ENCODE data around the gene CD247.

Gene CD247

GRCh38 chr1:167467752-167468151, 50.6 kb downstream of the CD247 start:
- Histone ChIP-seq H2BK12ac (ENCODE audit: low read length in 2 of 2) (no peak overlapping the region), H2AK5ac (ENCODE audit: low read length, severe bottlenecking) (no peak overlapping the region), H3K79me1 (replicated peaks; ENCODE audit: low read length, poor library complexity, severe bottlenecking) (no peaks in the 10 kb centered on the region), H2BK120ac (ENCODE audit: low read depth, low read length) (no peak overlapping the region), H3K14ac (ENCODE audit: low read length in 2 of 2) (no peak overlapping the region), H3K9ac (ENCODE audit: low read length) (no peak overlapping the region), H3K4me2 (ENCODE audit: low read length, poor library complexity, severe bottlenecking) (no peak overlapping the region), H3K23ac (ENCODE audit: low read length in 2 of 2) (no peak overlapping the region), H3K4ac (ENCODE audit: low read depth in 1 of 2, low read length in 2 of 2) (no peak overlapping the region), H3K4me1 (ENCODE audit: control insufficient read depth, insufficient read depth, low read depth, low read length) (peaks cover 3% of the 10 kb centered on the region), H2BK5ac (ENCODE audit: low read depth, low read length, poor library complexity, severe bottlenecking) (no peak overlapping the region), H2BK15ac (ENCODE audit: low read depth, poor library complexity, severe bottlenecking) (no peak overlapping the region), H4K8ac (ENCODE audit: low read length) (no peak overlapping the region), H3K18ac (ENCODE audit: low read depth in 1 of 2, low read length in 2 of 2) (no peak overlapping the region), H4K91ac (ENCODE audit: low read length) (no peak overlapping the region), H3K9me3 (ENCODE audit: control insufficient read depth, low read length) (no peaks in the 10 kb centered on the region), H3K4me3 (ENCODE audit: insufficient read depth in 1 of 2, low read depth in 1 of 2, low read length in 2 of 2) (no peak overlapping the region), H3K27me3 (ENCODE audit: control insufficient read depth in 1 of 2, insufficient read depth in 1 of 2, low read length in 2 of 2) (peaks cover 0 to 10% of the 10 kb centered on the region in 2 experiments), H2AFZ (ENCODE audit: low read depth, low read length) (no peak overlapping the region), H3K36me3 (ENCODE audit: control insufficient read depth in 1 of 2, insufficient read depth in 2 of 2, low read depth in 1 of 2, low read length in 2 of 2) (no peaks in the 10 kb centered on the region), H3K27ac (ENCODE audit: low read length, poor library complexity, severe bottlenecking) (no peak overlapping the region)
- 84% methylated on average over 6 of the region's 9 CpGs for WGBS
- no peak for DNase-seq

GRCh38 chr1:167467126-167467710, 51.1 kb downstream of the CD247 start:
- Histone ChIP-seq H3K4ac (ENCODE audit: low read depth in 1 of 2, low read length in 2 of 2) (no peak overlapping the region), H2BK15ac (ENCODE audit: low read depth, poor library complexity, severe bottlenecking) (no peak overlapping the region), H3K4me1 (ENCODE audit: control insufficient read depth, insufficient read depth, low read depth, low read length) (peaks cover 3% of the 10 kb centered on the region), H3K36me3 (ENCODE audit: control insufficient read depth in 1 of 2, insufficient read depth in 2 of 2, low read depth in 1 of 2, low read length in 2 of 2) (no peaks in the 10 kb centered on the region), H3K18ac (ENCODE audit: low read depth in 1 of 2, low read length in 2 of 2) (no peak overlapping the region), H3K27ac (ENCODE audit: low read length, poor library complexity, severe bottlenecking) (no peak overlapping the region), H3K14ac (ENCODE audit: low read length in 2 of 2) (no peak overlapping the region), H3K4me2 (ENCODE audit: low read length, poor library complexity, severe bottlenecking) (peak overlapping the region; percentile 21), H3K9ac (ENCODE audit: low read length) (no peak overlapping the region), H3K9me3 (ENCODE audit: control insufficient read depth, low read length) (no peaks in the 10 kb centered on the region), H3K79me1 (replicated peaks; ENCODE audit: low read length, poor library complexity, severe bottlenecking) (no peaks in the 10 kb centered on the region), H3K27me3 (ENCODE audit: control insufficient read depth in 1 of 2, insufficient read depth in 1 of 2, low read length in 2 of 2) (peaks cover 0 to 10% of the 10 kb centered on the region in 2 experiments), H2BK12ac (ENCODE audit: low read length in 2 of 2) (no peak overlapping the region), H4K8ac (ENCODE audit: low read length) (peak overlapping the region; percentile 54), H2BK5ac (ENCODE audit: low read depth, low read length, poor library complexity, severe bottlenecking) (no peak overlapping the region), H3K4me3 (ENCODE audit: insufficient read depth in 1 of 2, low read depth in 1 of 2, low read length in 2 of 2) (no peak overlapping the region), H3K23ac (ENCODE audit: low read length in 2 of 2) (no peak overlapping the region), H2AK5ac (ENCODE audit: low read length, severe bottlenecking) (no peak overlapping the region), H2AFZ (ENCODE audit: low read depth, low read length) (no peak overlapping the region), H2BK120ac (ENCODE audit: low read depth, low read length) (no peak overlapping the region), H4K91ac (ENCODE audit: low read length) (no peak overlapping the region)
- 67% methylated on average over 15 of the region's 15 CpGs for WGBS
- DNase-seq, result peak; percentile 47

DNA sequence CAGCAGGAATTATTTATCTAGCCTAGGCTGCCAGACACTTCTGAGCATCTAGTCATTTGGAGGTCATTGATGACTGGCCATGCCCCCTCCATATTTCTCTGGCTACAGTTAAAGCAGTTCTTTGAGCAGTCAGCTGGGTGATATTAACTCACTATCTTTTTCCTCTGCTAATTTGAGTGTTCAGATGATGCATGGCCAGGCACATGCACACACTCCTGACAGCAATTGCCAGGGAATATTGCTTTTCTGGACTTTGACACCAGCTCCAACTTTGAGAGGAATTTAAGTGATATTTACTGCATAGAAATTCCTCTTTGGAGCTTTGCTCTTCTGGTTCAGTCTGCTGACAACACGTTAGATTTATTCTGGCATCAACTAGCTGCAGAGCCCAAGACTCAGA, 52.6 kb downstream of the CD247 start:
- no peak overlapping the region for H3K18ac ChIP-seq (ENCODE audit: low read depth in 1 of 2, low read length in 2 of 2)
- peaks cover 3 to 10% of the 10 kb centered on the region in 2 experiments for H3K27me3 ChIP-seq (ENCODE audit: control insufficient read depth in 1 of 2, insufficient read depth in 1 of 2, low read length in 2 of 2)
- no peaks in the 10 kb centered on the region for H3K9me3 ChIP-seq (ENCODE audit: control insufficient read depth, low read length)
- H3K36me3 ChIP-seq (ENCODE audit: control insufficient read depth in 1 of 2, insufficient read depth in 2 of 2, low read depth in 1 of 2, low read length in 2 of 2), result no peaks in the 10 kb centered on the region
- no peak overlapping the region for H2BK12ac ChIP-seq (ENCODE audit: low read length in 2 of 2)
- H2BK5ac ChIP-seq (ENCODE audit: low read depth, low read length, poor library complexity, severe bottlenecking), result no peak overlapping the region
- H3K23ac ChIP-seq (ENCODE audit: low read length in 2 of 2), result no peak overlapping the region
- no peak overlapping the region for H3K4me3 ChIP-seq (ENCODE audit: insufficient read depth in 1 of 2, low read depth in 1 of 2, low read length in 2 of 2)
- no peak overlapping the region for H3K14ac ChIP-seq (ENCODE audit: low read length in 2 of 2)
- WGBS, result 56% methylated on average over 1 of the region's 1 CpG
- no peak overlapping the region for H3K4ac ChIP-seq (ENCODE audit: low read depth in 1 of 2, low read length in 2 of 2)
- DNase-seq, result no peak
- H2AK5ac ChIP-seq (ENCODE audit: low read length, severe bottlenecking), result no peak overlapping the region
- no peak overlapping the region for H3K4me2 ChIP-seq (ENCODE audit: low read length, poor library complexity, severe bottlenecking)
- H2AFZ ChIP-seq (ENCODE audit: low read depth, low read length), result no peak overlapping the region
- peaks cover 3% of the 10 kb centered on the region for H3K4me1 ChIP-seq (ENCODE audit: control insufficient read depth, insufficient read depth, low read depth, low read length)
- no peak overlapping the region for H4K8ac ChIP-seq (ENCODE audit: low read length)
- H3K27ac ChIP-seq (ENCODE audit: low read length, poor library complexity, severe bottlenecking), result no peak overlapping the region
- no peak overlapping the region for H3K9ac ChIP-seq (ENCODE audit: low read length)
- no peak overlapping the region for H2BK120ac ChIP-seq (ENCODE audit: low read depth, low read length)
- no peak overlapping the region for H4K91ac ChIP-seq (ENCODE audit: low read length)
- H3K79me1 ChIP-seq (replicated peaks; ENCODE audit: low read length, poor library complexity, severe bottlenecking), result no peaks in the 10 kb centered on the region
- H2BK15ac ChIP-seq (ENCODE audit: low read depth, poor library complexity, severe bottlenecking), result no peak overlapping the region

DNA sequence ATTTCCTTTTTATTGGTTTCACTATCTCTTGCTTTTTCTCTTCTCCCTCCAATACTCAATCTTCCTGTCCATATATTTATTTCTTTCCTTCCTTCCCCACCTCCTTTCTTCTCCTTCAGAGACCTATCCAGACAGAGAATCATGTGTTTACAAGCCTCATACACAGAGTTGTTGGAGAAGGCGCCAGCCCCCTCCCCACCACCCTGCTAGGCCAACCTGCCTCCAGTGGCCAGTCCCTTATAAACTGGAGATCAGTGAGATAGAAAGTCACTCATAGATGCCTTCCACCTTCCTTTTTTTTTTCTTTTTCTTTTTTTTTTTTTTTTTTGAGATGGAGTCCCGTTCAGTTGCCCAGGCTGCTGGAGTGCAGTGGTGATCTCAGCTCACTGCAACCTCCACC, 53.3 kb downstream of the CD247 start:
- H3K18ac ChIP-seq (ENCODE audit: low read depth in 1 of 2, low read length in 2 of 2), result no peak overlapping the region
- no peak overlapping the region for H2BK12ac ChIP-seq (ENCODE audit: low read length in 2 of 2)
- no peak overlapping the region for H3K9ac ChIP-seq (ENCODE audit: low read length)
- no peaks in the 10 kb centered on the region for H3K79me1 ChIP-seq (replicated peaks; ENCODE audit: low read length, poor library complexity, severe bottlenecking)
- H3K27me3 ChIP-seq (ENCODE audit: control insufficient read depth in 1 of 2, insufficient read depth in 1 of 2, low read length in 2 of 2), result peaks cover 3 to 10% of the 10 kb centered on the region in 2 experiments
- H2BK120ac ChIP-seq (ENCODE audit: low read depth, low read length), result no peak overlapping the region
- 88% methylated on average over 1 of the region's 2 CpGs for WGBS
- no peak overlapping the region for H3K14ac ChIP-seq (ENCODE audit: low read length in 2 of 2)
- peaks cover 3% of the 10 kb centered on the region for H3K4me1 ChIP-seq (ENCODE audit: control insufficient read depth, insufficient read depth, low read depth, low read length)
- no peak overlapping the region for H2BK5ac ChIP-seq (ENCODE audit: low read depth, low read length, poor library complexity, severe bottlenecking)
- H3K4me3 ChIP-seq (ENCODE audit: insufficient read depth in 1 of 2, low read depth in 1 of 2, low read length in 2 of 2), result no peak overlapping the region
- no peak for DNase-seq
- H3K36me3 ChIP-seq (ENCODE audit: control insufficient read depth in 1 of 2, insufficient read depth in 2 of 2, low read depth in 1 of 2, low read length in 2 of 2), result no peaks in the 10 kb centered on the region
- H2AFZ ChIP-seq (ENCODE audit: low read depth, low read length), result no peak overlapping the region
- H3K4me2 ChIP-seq (ENCODE audit: low read length, poor library complexity, severe bottlenecking), result no peak overlapping the region
- no peaks in the 10 kb centered on the region for H3K9me3 ChIP-seq (ENCODE audit: control insufficient read depth, low read length)
- H3K4ac ChIP-seq (ENCODE audit: low read depth in 1 of 2, low read length in 2 of 2), result no peak overlapping the region
- no peak overlapping the region for H3K27ac ChIP-seq (ENCODE audit: low read length, poor library complexity, severe bottlenecking)
- no peak overlapping the region for H3K23ac ChIP-seq (ENCODE audit: low read length in 2 of 2)
- no peak overlapping the region for H4K8ac ChIP-seq (ENCODE audit: low read length)
- no peak overlapping the region for H4K91ac ChIP-seq (ENCODE audit: low read length)
- no peak overlapping the region for H2AK5ac ChIP-seq (ENCODE audit: low read length, severe bottlenecking)
- no peak overlapping the region for H2BK15ac ChIP-seq (ENCODE audit: low read depth, poor library complexity, severe bottlenecking)
